Measurements from ENCODE around the gene HIVEP3.

DNA sequence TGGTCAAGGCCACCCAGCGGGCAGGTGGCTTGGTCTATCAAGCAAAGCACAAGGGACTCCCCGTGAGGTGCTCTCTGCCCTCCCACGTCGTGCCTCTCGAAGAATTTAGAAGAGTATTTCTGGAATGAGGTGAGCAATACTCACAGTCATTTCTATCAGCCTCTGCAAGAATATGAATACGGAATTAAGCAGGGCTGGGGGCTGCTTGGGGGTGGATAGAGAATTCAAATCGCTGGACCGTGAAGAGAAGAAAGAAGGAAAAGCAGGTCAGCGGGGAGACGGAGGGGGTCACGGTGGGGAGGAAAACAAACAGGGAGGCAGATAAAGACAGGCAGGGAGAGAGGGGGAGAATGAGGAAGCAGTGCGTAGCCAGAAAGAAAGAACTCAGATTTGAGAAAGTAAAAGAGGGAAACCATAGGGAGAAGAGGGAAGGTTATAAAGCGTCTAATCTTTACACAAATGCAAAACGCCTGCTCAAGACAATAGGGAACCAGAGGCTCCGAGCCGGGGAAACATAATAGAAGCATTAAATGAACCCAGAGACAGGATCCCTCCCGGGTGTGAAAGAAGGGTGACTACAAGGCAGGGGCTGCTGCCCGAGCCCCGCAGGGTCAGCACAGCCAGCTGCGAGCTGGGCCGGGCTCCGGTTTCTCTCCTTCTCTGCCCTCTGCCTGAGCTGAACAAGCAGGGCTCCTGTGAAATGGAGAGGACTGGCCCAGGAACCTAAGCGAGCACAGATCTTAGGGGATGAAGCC lies 432.2 kb downstream of the HIVEP3 start:
- TF ChIP-seq, protein P1, sequence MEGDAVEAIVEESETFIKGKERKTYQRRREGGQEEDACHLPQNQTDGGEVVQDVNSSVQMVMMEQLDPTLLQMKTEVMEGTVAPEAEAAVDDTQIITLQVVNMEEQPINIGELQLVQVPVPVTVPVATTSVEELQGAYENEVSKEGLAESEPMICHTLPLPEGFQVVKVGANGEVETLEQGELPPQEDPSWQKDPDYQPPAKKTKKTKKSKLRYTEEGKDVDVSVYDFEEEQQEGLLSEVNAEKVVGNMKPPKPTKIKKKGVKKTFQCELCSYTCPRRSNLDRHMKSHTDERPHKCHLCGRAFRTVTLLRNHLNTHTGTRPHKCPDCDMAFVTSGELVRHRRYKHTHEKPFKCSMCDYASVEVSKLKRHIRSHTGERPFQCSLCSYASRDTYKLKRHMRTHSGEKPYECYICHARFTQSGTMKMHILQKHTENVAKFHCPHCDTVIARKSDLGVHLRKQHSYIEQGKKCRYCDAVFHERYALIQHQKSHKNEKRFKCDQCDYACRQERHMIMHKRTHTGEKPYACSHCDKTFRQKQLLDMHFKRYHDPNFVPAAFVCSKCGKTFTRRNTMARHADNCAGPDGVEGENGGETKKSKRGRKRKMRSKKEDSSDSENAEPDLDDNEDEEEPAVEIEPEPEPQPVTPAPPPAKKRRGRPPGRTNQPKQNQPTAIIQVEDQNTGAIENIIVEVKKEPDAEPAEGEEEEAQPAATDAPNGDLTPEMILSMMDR (IDR thresholded peaks at IDR 0.05; ENCODE audit: insufficient read depth, low read depth, low read length), result no peak
- TF ChIP-seq EZH2 (IDR thresholded peaks at IDR 0.05; ENCODE audit: insufficient read depth, low read length), result no peak

Measured in astrocyte (in vitro differentiated cells and primary cell).